HepG2 (cell line): ENCODE data around the gene ADCYAP1R1. TPM values are rescaled to one million over a fixed set of nuclear protein-coding genes. Genes with fewer than 3 reads are reported as not detected.

Experiments used
- ATAC-seq: fragments of 200-7000 bp; cut with Tn5 transposase; 3 replicates; pipeline ENCODE4 v1.9.1; 2020; ENCODE audit warnings: mild to moderate bottlenecking, moderate library complexity
- BruUV-seq: library from RNA; stranded (reverse); fragments of 400-500 nt; replicated peaks from 2 replicates; lab custom pipeline; 2021; lab: Mats Ljungman, UMichigan
- CTCF ChIA-PET: fragments of 300-600 bp; formaldehyde crosslinking; extraction: SDS; loops from one replicate; lab custom pipeline; 2021; ENCODE audit warnings: low total read pairs, inconsistent platforms, low intra/inter-chr PET ratio; lab: Yijun Ruan, JAX
- POLR2A ChIA-PET: fragments of 350-600 bp; sonication (Branson Sonifier 250); formaldehyde crosslinking; loops from one replicate; lab custom pipeline; 2020; ENCODE audit warnings: antibody characterized with exemption, inconsistent platforms; lab: Yijun Ruan, JAX
- DNase-seq: peaks from one replicate; pipeline ENCODE4 v3.0.0-alpha.2; 2015; ENCODE audit warnings: low spot score
- FAIRE-seq: peaks from 3 replicates; lab custom pipeline; 2011; peaks lifted over from hg19 to GRCh38; lab: Jason Lieb, UNC
- H2AFZ ChIP-seq: one replicate; pipeline ENCODE4 v1.6.1; 2011; ENCODE audit warnings: low read length, inconsistent platforms
- H3K27ac ChIP-seq: fragments of 300-600 bp; 3 replicates; pipeline ENCODE4 v1.8.0; 2011; ENCODE audit warnings: mixed run types, mild to moderate bottlenecking, mixed read lengths, low read length, inconsistent platforms; ENCODE audit not compliant: insufficient read depth; ENCODE audit errors: extremely low read length
- H3K27me3 ChIP-seq, 2 experiments: fragments of 200-600 bp in 1 of 2; 2 replicates in 1 of 2; 3 replicates in 1 of 2; pipeline versions ENCODE4 v1.6.0 to v1.8.0; 2011; ENCODE audit warnings: low read length in 2 of 2, mild to moderate bottlenecking in 2 of 2, moderate library complexity in 2 of 2, inconsistent platforms in 1 of 2; ENCODE audit not compliant: insufficient read depth in 2 of 2, control insufficient read depth in 1 of 2
- H3K36me3 ChIP-seq, 2 experiments: fragments of 200-600 bp in 1 of 2; replicated peaks in 1 of 2; 2 replicates in 1 of 2; 3 replicates in 1 of 2; pipeline versions ENCODE4 v1.5.1 to v1.8.0; 2011; ENCODE audit warnings: low read length in 2 of 2, inconsistent platforms in 1 of 2; ENCODE audit not compliant: insufficient read depth in 2 of 2, control insufficient read depth in 1 of 2
- H3K4me1 ChIP-seq: 2 replicates; pipeline ENCODE4 v1.5.1; 2012; ENCODE audit warnings: low read length, inconsistent platforms; ENCODE audit not compliant: insufficient read depth
- H3K4me2 ChIP-seq: 2 replicates; pipeline ENCODE4 v1.6.0; 2011; ENCODE audit warnings: low read depth, low read length, inconsistent platforms
- H3K4me3 ChIP-seq, 3 experiments: fragments of 200-600 bp in 1 of 3; sonication (generic), shearing (Covaris generic) in 1 of 3; replicated peaks in 1 of 3; 2 replicates each; pipeline ENCODE4 v1.5.1; 2011 to 2016; ENCODE audit warnings: low read length in 3 of 3, inconsistent platforms in 2 of 3, low read depth in 2 of 3, mild to moderate bottlenecking in 2 of 3, control low read depth in 1 of 3, mixed read lengths in 1 of 3; ENCODE audit not compliant: insufficient read depth in 1 of 3
- H3K79me2 ChIP-seq: one replicate; pipeline ENCODE4 v1.6.1; 2011; ENCODE audit warnings: low read length, inconsistent platforms; ENCODE audit not compliant: insufficient read depth
- H3K9ac ChIP-seq: 2 replicates; pipeline ENCODE4 v1.6.0; 2011; ENCODE audit warnings: mild to moderate bottlenecking, low read depth, low read length, inconsistent platforms; ENCODE audit not compliant: insufficient read depth
- H3K9me3 ChIP-seq: 2 replicates; pipeline ENCODE4 v1.5.1; 2012; ENCODE audit warnings: mild to moderate bottlenecking, low read length
- H4K20me1 ChIP-seq: 2 replicates; pipeline ENCODE4 v1.6.0; 2011; ENCODE audit warnings: inconsistent platforms, mild to moderate bottlenecking, low read length, moderate library complexity; ENCODE audit not compliant: insufficient read depth
- ELF1 ChIP-seq: sonication (generic); formaldehyde crosslinking; IDR thresholded peaks from 2 replicates; pipeline ENCODE4 v1.4.0; 2020; ENCODE audit warnings: missing genetic modification reagents
- FOSL2 ChIP-seq: sonication (generic); formaldehyde crosslinking; IDR thresholded peaks from 2 replicates; pipeline ENCODE4 v1.4.0; 2020; ENCODE audit warnings: missing genetic modification reagents
- FOXP1 ChIP-seq, 2 experiments: fragments of 450-650 bp in 1 of 2; IDR thresholded peaks; 2 replicates each; pipeline ENCODE4 v1.6.1; 2017 to 2018; ENCODE audit warnings: antibody characterized with exemption in 1 of 2
- HDAC2 ChIP-seq: sonication (generic); formaldehyde crosslinking; IDR thresholded peaks from 2 replicates; pipeline ENCODE4 v1.4.0; 2020; ENCODE audit warnings: missing genetic modification reagents
- MTF2 ChIP-seq: sonication (generic); formaldehyde crosslinking; IDR thresholded peaks from 2 replicates; pipeline ENCODE4 v1.5.0; 2020; ENCODE audit warnings: missing genetic modification reagents, borderline replicate concordance
- PPARG ChIP-seq: conservative IDR thresholded peaks from 2 replicates; pipeline ENCODE4 v1.6.1; 2016; ENCODE audit warnings: missing biosample characterization, missing genetic modification reagents
- SP2 ChIP-seq: sonication (generic); formaldehyde crosslinking; IDR thresholded peaks from 2 replicates; pipeline ENCODE4 v1.5.1; 2020; ENCODE audit warnings: mild to moderate bottlenecking, missing genetic modification reagents
- TEAD3 ChIP-seq: optimal IDR thresholded peaks from 2 replicates; pipeline ENCODE3; 2016; ENCODE audit warnings: borderline replicate concordance
- TP53 ChIP-seq: sonication (generic); formaldehyde crosslinking; conservative IDR thresholded peaks from 2 replicates; pipeline ENCODE4 v1.4.0; 2020; ENCODE audit warnings: missing genetic modification reagents
- ZBTB37 ChIP-seq: sonication (generic); formaldehyde crosslinking; IDR thresholded peaks from 2 replicates; pipeline ENCODE4 v1.4.0; 2020; ENCODE audit warnings: mild to moderate bottlenecking, missing genetic modification reagents
- ZNF34 ChIP-seq: sonication (generic); formaldehyde crosslinking; IDR thresholded peaks from 2 replicates; pipeline ENCODE4 v1.4.0; 2020; ENCODE audit warnings: mild to moderate bottlenecking, missing genetic modification reagents, borderline replicate concordance
- ZNF530 ChIP-seq: sonication (generic); formaldehyde crosslinking; IDR thresholded peaks from 2 replicates; pipeline ENCODE4 v1.5.0; 2020; ENCODE audit warnings: low read depth, mild to moderate bottlenecking, missing genetic modification reagents
- ZNF580 ChIP-seq: IDR thresholded peaks from 2 replicates; pipeline ENCODE4 v1.6.1; 2016; ENCODE audit warnings: low read depth, borderline replicate concordance
- ZNF589 ChIP-seq: sonication (generic); formaldehyde crosslinking; conservative IDR thresholded peaks from 2 replicates; pipeline ENCODE4 v1.8.0; 2022; ENCODE audit warnings: mild to moderate bottlenecking, moderate library complexity, missing genetic modification reagents
- ZNF614 ChIP-seq: IDR thresholded peaks from 2 replicates; pipeline ENCODE4 v1.6.1; 2018; ENCODE audit warnings: missing biosample characterization, missing genetic modification reagents, inconsistent platforms, borderline replicate concordance
- ZNF646 ChIP-seq: sonication (generic); formaldehyde crosslinking; IDR thresholded peaks from 2 replicates; pipeline ENCODE4 v1.9.0; 2021; ENCODE audit warnings: mild to moderate bottlenecking, missing genetic modification reagents
- ZNF674 ChIP-seq: sonication (generic); formaldehyde crosslinking; IDR thresholded peaks from 2 replicates; pipeline ENCODE4 v1.5.0; 2020; ENCODE audit warnings: low read depth, mild to moderate bottlenecking, missing genetic modification reagents
- WGBS: methylation state at CpG from one replicate; pipeline ENCODE4 v1.1.6; 2017; ENCODE audit warnings: low lambda C conversion rate; 5-methylcytosine and 5-hydroxymethylcytosine counted together
- in situ Hi-C: cut with HindIII; loops from 2 replicates; pipeline ENCODE4 v1.10.0; 2017; ENCODE audit warnings: low pct_unique_long_range_greater_than_20kb; ENCODE audit not compliant: extremely low pct_ligation_motif_present
- intact Hi-C: fragments of 100-400 bp; cut with micrococcal nuclease; formaldehyde crosslinking; loops from one replicate; pipeline ENCODE4 v1.10.0; 2022; ENCODE audit not compliant: unreplicated experiment
- polyA plus RNA-seq, 8 experiments: library from polyadenylated mRNA; depleted of rRNA in 3 of 8; stranded (reverse) in 7 of 8; unstranded in 1 of 8; fragments of >200 nt; fragmentation: Illumina TruSeq in 4 of 8; extraction: Trizol in 4 of 8; gene quantifications; 2 replicates each; pipeline versions ENCODE4 v1.2.1 to v1.2.3, GENCODE V29; 2011 to 2016; ENCODE audit warnings: low read depth in 4 of 8, missing spikeins in 1 of 8, mixed read lengths in 1 of 8; ENCODE audit not compliant: insufficient read depth in 1 of 8
- total RNA-seq, 5 experiments: library from RNA; depleted of rRNA; stranded (reverse); fragments of >200 nt; fragmentation: Illumina TruSeq; extraction: Trizol; gene quantifications; 2 replicates each; pipeline ENCODE4 v1.2.3, GENCODE V29; 2016; ENCODE audit warnings: low read depth in 1 of 5

ADCYAP1R1 gene
- total and polyA plus RNA-seq, 2 of the 13 experiments (the other 11 are each of a cell fraction or from before 2014, with no cell fraction given): not detected

GRCh38 chr7:31077484-31078362 lies 25.6 kb downstream of the ADCYAP1R1 start:
- no peaks in the 10 kb centered on the region for H3K9me3 ChIP-seq
- no peak overlapping the region for H2AFZ ChIP-seq
- in situ Hi-C loops: no loop called here
- WGBS: 34% methylated on average over 6 of the region's 10 CpGs
- no peak for ATAC-seq
- BruUV-seq: no TSS peak
- H3K36me3 ChIP-seq: no peaks in the 10 kb centered on the region
- H3K4me1 ChIP-seq: no peaks in the 10 kb centered on the region
- H3K4me2 ChIP-seq: no peak overlapping the region
- no peak overlapping the region for H3K27ac ChIP-seq
- peaks cover 1 to 39% of the 10 kb centered on the region in 2 experiments; a peak in 3 of 5 replicates for H3K27me3 ChIP-seq
- intact Hi-C loops: no loop called here
- H4K20me1 ChIP-seq: no peaks in the 10 kb centered on the region
- no peak overlapping the region for H3K4me3 ChIP-seq
- CTCF ChIA-PET: no interaction called here
- POLR2A ChIA-PET: no interaction called here
- H3K9ac ChIP-seq: no peak overlapping the region
- FAIRE-seq: peak; percentile 39
- DNase-seq: no peak
- no peaks in the 10 kb centered on the region for H3K79me2 ChIP-seq
- no peak for TF ChIP-seq ZNF34 (CRISPR knock-in tag)
- TF ChIP-seq PPARG: no peak
- TF ChIP-seq ZNF580 (CRISPR knock-in tag): no peak
- no peak for TF ChIP-seq SP2 (CRISPR knock-in tag)
- TF ChIP-seq TP53: no peak
- TF ChIP-seq FOSL2: no peak
- no peak for TF ChIP-seq HDAC2
- TF ChIP-seq ZNF589 (CRISPR knock-in tag): no peak
- TF ChIP-seq FOXP1 (IDR thresholded peaks at IDR 0.05): peak; percentile 25; the same call in 1 of the 2 replicates
- TF ChIP-seq FOXP1 (CRISPR knock-in tag; IDR thresholded peaks at IDR 0.05): no peak
- TF ChIP-seq ZNF530 (CRISPR knock-in tag): no peak
- TF ChIP-seq TEAD3: no peak
- TF ChIP-seq ZNF646 (CRISPR knock-in tag): peak; percentile 63
- TF ChIP-seq MTF2 (CRISPR knock-in tag): no peak
- TF ChIP-seq ELF1: no peak
- no peak for TF ChIP-seq ZBTB37 (CRISPR knock-in tag)
- TF ChIP-seq ZNF674 (CRISPR knock-in tag): no peak
- no peak for TF ChIP-seq ZNF614 (CRISPR knock-in tag)
